HG02981 (cell line): ENCODE data around the gene ACTR6.

ENCODE experiments used
- ATAC-seq: cut with Tn5 transposase; IDR thresholded peaks from one replicate; pipeline ENCODE4 v1.9.1; 2021; ENCODE audit warnings: mild to moderate bottlenecking, moderate library complexity; ENCODE audit not compliant: unreplicated experiment

Gene ACTR6

DNA sequence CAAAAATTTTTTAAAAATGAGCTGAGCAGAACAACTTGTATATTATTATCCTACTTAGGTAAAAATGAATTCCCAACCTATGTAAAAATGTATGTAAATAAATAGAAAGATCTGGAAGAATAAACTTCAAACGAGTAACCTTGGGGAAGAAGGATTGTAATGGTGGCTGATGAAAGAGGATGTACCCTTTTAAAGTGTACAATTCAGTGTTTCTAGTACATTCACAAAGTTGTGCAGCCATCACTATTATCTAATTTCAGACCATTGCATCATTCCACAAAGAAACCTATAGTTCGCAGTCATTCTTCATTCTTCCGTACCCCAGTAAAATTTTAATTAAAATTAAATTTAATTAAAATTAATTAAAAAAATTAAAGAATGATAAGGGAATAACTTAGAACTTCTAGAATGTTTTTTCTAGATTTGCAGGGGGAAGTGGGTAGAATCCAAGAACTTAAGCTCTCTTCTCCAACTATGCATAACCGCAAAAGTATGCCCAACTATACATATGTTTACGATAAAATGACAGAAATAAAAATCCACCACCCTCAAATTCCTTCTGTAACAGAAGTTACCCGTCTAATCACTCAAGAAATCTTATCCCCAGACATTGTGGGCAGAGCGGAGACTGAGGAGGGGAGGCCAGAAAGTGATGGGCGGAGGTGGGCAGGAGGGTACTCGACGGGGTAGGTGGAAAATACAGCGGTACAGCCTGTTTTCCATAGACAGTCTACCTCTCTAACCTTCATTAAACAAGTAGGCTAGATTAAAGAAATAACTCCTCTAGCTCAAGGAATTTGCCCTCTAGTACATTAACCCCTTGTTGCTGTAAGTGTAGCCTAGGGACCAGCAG lies 65.3 kb downstream of the ACTR6 start:
- peak; percentile 8 for ATAC-seq

GRCh38 chr12:100266585-100266834 lies 65.9 kb downstream of the ACTR6 start:
- peak; percentile 77 for ATAC-seq

DNA sequence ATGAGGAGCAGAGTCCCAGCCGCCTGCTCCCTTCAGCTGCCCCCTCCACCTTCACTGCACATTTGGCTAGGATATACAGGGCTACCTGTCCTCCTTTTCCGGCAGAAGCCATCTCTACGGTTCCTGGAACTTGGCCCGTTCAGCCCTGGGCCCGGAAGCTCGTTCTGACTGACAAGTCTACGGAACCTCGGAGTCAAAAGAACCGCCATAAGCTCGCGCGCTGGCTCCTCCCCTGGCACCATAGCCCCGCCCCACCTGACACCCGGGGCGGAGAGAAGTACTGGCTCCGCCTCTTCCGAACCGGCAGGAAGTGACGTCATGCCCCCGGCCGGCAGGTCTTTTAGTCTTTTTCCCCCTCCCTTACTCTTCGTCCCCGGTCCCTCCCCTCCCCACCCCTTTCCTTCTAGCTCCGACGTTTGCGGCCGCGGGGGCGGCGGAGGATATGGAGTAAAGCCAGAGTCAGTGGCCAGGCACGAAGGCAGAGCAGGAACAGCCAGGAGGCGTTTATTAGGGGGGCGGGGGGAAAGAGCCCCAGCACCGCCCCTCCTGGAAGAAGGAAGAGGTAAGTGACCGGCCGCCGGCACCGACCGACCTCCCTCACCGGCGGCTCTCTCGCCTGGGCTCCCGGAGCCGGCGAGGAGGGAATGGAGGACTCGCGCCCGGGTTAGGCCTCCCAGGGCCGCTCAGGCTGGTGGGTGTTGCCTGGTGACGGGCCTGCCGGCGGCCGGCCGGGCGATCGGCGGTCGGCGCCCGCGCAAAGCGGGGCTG lies 66.4 kb downstream of the ACTR6 start, which contains the start of the genes DEPDC4 and SCYL2:
DEPDC4 (minus strand) TSS at position 245 of the 768 bp plus-strand sequence; CDS start at position 242, 3 bp downstream.
SCYL2 (plus strand) TSS at position 343 of the 768 bp plus-strand sequence. CDS start 15,794 bp downstream, outside the sequence.
- ATAC-seq = peak; percentile 92

GRCh38 chr12:100267603-100268281 lies 67.1 kb downstream of the ACTR6 start:
- peak; percentile 3 for ATAC-seq

GRCh38 chr12:100268835-100269564 lies 68.4 kb downstream of the ACTR6 start:
- no peak for ATAC-seq

DNA sequence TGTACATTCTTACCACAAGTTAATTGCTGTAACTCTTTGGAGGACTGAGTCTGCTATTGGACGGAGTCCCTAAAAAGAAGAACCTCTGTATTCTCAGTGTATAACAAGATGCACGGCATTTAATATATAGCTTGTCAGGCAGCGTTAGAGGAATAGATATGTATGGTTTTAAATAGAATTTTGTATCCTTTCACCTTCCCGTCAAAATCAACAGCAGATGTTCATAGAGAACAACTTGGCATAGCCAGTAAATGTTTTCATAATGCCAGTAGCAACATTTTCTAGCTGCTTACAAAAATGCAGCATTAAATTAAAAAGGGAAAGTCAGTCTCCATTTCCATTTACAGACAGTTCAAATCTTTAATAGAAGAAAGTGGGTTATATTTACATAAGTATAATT lies 73.2 kb downstream of the ACTR6 start:
- ATAC-seq = no peak
